ENCODE results near the gene TBCC.
A peak's percentile ranks its signal among the peaks of the same experiment; 100 is the strongest.
"Not testable (repeated sequence)": the region's sequence is repeated elsewhere in the genome, so short reads cannot be mapped to it uniquely, and the experiment has no call there.

TBCC gene

DNA sequence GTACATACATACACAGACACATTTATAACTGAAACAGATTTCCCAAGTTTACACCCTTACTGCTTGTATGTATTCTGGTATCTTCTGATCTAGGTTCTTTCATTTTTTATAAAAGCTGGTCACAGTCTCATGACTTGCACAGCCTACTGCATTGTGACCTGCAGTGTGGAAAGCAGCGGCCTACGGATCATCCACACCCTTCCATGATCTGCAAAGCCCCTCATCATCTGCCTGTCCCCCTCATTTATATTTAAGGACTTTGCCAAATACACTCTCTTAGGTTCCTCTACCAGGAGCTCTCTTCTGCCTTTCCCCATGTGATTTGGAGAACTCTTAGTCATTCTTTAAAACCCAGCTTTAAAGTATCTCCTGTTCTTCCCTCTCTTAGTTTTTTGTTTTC lies 23.9 kb upstream of the TBCC start:
- no peak for DNase-seq

DNA sequence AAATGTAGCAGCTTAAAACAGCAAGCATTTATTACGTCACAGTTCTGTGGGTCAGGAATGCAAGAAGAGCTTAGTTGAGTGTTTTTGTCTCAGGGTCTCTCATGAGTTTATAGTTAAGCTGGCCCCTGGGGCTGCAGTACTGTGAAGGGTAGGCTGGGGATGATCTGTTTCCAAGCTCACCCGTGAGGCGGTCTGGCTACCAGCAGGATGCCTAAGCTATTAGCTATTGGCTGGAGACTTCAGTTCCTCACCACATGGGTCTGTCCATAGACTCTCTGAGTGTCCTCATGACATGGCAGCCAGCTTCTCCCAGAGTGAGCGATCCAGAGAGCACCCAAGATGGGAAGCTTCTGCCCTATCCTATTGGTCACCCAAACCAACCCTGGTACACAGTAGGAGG lies 23.1 kb upstream of the TBCC start:
- no peak for DNase-seq

DNA sequence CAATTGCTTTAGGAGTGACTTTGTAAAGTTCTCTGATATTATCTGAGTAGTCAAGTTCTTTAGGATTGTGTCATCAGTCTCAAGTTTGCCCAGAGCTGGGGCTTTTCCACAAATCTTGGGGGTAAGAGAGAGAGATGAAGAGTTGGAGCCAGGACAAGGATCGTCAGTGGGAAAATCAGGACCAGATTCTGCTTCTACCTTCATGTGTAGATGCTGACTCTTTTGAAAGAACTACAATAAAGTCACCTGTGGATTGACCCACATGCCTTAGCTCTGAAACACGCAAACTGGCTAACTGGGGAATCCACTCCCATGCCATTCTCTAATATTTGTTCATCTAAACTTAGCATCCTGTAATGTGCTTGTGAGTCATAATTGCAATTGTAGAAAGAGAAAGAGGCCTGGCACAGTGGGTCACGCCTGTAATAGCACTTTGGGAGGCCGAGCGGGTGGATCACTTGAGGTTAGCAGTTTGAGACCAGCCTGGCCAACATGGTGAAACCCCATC lies 20.3 kb upstream of the TBCC start:
- DNase-seq = no peak

DNA sequence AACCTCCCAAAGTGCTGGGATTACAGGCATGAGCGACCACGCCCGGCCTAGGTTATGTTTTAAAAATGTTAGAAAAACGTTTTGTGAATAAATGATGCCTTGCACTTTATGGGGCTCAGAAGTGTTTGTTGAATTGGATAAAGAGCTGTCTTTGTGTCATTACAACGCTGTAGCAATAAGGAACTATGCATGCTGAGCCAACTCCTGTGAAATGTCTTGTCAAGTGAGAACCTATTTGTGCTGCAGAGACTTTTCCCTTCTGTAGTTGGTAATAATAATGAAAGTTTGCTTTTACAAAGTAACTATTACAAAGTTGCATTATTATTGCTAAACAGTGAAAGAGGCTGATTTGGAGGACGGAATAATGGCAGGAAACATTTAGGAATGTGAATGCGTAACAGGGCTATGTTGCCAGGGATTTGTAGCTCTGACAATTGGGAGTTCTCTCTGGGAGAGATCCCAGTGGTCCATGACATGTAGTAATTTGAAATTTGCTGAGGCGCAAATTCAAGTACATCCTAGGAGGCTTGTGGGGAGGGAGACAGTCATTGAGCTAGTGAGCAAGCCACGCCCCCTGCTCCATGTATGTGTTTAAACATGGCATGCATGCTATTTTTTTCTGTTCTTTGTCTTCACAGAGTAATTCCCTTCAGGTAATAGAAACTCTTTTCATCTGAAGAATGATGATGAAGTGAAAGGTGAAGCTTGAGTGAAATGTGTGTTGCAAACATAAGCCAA lies 19.2 kb upstream of the TBCC start:
- no peak for DNase-seq

DNA sequence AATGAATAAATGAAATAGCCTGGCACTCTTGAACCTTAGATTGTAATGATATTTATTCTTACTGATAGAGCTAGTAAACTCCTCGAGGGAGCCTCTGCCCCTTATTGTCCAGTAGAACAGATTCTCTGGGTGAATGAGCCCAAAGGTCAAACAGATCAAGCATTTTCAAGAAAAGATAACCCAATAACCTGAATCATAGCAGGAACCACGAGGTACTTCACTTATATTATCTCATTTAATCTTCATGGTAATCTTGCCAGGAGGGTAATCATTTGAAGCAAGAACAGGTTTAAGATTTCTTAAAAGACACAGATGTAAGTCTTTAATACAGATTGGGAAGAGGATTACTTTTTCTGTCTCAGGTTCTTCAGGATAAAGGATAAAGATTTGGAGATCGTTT lies 17.0 kb upstream of the TBCC start:
- DNase-seq = no peak

DNA sequence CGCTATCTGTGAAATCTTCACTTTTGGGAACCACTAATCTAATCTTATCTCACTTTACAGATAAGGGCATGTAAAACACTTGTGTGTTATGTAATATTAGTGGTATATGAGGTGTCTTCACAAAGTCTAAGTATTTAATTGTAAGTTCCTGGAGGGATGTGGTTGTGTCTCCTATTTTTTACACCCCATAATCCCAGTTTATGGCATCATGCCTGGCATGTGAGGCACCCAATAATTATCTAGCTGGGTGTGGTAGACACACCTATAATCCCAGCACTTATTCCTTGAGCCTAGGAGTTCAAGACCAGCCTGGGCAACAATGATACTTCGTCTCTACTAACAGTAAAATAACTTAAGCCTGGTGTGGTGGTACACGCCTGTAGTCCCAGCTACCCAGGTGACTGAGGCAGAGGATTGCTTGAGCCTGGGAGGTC lies 16.5 kb upstream of the TBCC start:
- DNase-seq = no peak

DNA sequence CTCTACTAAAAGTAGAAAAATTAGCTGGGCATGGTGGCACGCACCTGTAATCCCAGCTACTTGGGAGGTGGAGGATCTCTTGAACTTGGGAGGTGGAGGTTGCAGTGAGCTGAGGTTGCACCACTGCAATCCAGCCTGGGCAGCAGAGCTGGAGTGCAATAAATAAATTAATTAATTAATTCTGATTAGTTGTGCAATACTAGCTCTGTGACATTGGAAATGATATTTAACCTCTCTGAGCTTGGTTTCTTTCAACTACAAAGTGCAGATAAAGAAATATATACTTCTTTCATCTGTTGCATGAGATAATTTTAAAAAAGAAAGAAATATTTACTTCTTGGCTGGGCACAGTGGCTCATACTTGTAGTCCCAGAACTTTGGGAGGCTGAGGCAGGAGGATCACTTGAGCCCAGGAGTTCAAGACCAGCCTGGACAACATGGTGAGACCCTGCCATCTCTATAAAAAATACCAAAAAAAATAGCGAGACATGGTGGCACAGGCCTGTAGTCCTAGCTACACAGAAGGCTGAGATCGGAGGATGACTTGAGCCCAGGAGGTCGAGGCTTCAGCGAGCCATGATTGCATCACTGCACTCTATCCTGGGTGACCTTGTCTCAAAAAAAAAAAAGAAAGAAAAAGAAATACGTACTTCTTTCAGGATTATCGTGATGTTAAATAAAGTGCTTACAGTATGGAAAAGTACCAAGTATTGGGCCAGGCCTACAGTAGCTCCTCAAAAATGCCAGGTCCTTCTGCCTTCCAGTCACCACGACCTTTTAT lies 15.6 kb upstream of the TBCC start:
- no peak for DNase-seq

DNA sequence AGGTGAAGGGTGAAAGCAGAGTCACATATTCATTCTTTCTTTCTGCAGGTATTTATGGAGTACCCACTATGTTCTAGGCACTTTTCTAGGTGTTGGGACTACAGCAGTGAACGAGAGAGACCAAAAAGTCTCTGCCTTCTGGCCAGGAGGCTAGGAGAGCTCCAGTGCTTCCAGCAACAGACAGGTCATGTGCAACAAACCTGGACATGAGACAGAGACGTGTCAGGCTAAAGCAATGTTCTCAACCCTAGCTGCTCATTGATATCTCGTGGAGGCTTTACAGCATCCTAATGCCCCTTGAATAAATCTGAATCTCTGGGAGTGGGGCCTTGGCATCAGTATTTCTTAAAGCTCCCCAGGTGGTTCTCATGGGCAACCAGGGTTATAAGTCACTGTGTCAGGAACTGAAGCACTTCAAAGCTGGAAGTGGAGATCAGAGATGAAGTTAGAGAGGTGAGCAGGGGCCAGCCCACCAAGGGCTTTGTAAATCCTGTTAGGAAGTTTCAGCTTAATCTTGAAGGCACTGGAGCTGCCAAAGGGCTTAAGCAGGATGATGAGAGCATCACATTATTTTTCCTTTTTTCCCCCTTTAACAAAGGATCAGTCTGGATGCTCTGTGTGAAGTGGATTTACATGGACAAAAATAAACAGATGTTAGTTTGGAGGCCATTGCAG lies 13.0 kb upstream of the TBCC start:
- no peak for DNase-seq

DNA sequence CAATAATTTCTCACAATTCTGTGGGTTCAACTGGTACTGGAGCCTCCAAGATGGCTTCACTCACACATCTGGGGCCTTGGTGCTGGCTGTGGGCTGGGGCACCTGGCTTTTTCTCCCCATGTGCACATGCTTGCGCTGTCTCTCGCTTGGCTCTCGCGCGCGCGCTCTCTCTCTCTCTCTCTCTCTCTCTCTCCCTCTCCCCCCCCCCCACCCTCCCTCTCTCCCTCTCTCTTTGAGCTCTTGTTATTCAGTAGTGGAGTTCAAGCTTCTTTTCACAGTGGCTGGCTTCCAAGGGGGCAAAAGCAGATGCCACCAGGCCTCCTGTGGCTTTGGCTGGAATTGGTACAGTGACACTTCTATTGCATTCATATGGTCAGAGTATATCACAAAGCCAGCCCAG lies 10.8 kb upstream of the TBCC start:
- DNase-seq = no peak

DNA sequence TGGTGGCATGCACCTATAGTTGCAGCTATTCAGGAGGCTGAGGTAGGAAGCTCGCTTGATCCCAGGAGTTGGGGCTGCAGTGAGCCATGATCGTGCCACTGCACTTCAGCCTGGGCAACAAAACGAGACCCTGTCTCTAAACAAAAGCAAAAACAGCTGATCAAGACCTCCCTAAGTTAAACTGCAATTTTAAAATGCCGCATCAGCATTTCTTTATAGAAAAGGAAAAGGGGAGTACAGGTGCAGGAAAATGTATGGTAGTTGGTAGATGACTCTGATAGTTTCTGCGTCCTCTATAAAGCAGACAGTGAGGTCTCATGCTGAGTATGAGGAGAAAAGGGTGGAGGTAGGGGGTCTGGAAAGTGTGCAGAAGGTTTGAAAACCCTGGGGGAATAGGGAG lies 8.9 kb upstream of the TBCC start:
- no peak for DNase-seq

DNA sequence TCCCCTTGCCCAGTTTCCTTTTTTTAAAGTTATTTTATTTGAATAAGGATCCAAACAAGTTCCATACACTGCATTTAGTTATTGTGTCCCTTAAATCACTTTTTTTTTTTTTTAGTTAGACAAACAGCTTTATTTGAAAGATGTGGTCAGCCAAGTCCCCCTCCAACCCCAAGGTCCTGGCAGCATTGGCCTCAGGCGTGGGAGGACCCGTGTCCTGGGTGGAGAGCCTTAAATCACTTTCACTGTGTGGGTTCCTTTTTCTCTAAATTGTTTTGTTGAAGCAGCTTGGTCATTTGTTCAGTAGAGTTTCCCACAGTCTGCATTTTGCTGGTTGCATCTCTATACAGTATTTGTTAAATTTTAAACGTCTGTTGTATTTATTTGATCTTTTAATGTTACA lies 5.2 kb upstream of the TBCC start:
- DNase-seq = no peak

DNA sequence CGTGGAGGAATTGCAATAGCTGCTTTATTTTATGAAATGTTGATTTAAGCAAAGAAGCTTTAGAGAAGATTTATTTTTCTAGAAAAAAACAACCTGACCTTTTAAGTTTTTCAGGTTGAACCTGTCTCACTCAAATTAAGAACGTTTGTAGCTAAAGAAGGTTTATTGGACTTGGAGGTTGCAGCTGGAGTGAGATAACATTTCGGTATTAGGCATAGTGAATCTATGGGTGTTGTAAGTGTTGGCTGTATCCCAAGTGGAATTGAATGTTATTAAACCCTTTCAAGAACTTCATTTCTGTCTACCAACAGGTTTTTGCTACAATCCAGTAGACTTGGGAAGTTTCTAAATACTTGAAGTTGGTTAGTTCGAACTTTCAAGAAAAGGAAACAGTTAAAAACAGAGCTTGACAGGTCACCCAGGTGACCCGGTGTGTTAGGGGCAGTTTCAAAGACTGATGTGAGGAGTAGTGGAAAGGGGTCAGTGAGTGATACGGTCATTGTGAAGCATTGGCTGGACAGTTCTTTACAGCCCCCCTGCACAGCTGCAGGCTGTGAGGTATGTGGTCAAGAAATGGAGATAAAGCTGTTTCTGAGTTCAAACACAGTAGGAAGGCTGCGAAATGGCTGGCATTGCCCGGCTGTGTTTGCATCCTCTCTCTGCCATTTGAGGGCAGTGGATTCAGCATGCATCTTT lies 2.4 kb upstream of the TBCC start:
- no peak for DNase-seq

DNA sequence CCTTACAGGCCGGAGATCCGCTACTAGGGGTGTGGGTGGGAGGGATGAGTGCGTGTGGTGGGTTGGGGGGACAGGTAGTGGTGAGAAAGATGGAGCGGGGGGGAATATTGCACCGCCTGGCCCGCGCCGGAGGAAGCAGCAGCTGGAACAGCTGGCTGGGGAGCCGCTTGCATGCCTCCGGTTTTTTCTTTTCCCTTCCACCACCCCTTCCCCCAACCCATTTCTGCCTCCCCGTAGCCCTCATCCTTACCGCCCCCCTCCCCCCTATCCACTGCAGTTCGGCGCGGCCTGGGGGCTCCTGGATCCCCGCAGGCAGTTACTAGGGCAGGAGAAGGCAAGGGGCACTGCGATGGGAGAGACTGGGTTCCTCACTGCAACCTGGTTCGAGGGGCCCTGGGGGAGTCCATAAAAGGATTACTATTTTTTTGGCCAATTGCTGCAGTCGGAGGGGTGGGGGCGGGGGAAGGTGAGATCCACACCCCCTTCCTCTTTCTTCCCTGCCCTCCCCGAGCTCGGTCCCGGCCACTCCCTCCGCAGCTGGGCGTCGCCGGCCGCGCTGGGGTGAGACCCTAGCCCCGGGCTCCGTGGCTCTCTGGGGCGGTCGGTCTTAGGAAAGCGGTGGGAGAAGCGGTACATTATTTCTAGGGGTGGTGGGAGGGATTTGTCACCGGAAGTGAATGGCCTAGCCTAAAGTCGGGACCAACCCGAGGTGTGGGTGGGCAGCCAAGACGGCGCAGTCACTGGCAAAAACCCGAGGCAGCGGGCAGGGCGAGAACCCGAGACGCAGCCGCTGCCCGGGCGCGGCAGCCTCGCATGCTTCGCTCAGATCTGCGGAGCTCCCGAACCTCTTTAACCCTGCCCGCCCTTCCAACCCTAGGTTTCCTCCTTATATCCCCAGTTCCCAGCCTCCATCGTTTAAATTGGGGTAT lies 824 bp upstream of the TBCC start:
- peak; percentile 94 for DNase-seq

DNA sequence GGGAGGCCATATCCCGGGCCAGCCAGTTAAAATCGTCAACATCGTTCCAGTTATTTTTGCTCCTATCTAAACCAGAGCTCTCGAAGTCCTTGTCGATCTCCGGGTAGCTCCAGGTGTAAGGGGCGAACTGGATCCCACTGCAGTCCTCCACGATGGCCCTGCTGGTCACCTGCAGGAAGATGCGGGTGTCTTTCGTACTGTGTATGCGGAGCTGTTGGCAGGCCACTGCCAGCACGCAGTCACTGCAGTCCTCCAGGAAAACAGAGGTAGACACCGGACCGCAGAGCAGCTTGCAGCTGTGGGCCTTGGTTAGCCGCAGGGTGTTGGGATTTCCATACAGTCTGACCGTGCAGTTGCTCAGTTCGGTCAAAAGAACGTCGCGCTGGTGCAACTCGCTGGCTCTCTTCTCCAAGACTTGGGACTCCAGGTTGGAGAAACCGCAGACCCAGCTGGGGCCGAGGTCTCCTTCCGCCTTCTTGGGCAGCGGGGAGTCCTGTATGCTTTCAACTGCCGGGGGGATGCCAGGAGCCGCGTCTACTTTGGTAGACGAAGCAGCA lies 742 bp downstream of the TBCC start:
- DNase-seq = peak; percentile 59

DNA sequence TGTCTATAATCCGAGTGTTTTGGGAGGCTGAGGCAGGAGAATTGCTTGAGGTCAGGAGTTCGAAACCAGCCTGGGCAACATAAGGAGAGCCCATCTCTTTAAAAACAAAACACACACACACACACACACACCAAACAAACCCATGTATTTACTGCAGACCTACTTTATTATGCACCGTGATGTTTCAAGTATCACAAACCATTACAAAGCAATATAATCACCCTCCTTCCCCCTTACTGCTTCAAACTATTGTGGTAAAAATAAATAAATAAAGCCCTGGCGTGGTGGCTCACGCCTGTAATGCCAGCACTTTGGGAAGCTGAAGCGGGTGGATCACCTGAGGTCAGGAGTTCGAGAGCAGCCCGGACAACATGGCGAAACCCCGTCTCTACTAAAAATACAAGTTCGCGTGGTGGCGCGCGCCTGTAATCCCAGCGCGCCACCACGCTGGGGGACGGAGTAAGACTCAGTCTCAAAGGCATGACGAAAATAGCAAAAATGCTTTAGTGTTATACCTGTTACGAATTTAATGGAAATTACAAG lies 1.5 kb downstream of the TBCC start:
- no peak for DNase-seq

DNA sequence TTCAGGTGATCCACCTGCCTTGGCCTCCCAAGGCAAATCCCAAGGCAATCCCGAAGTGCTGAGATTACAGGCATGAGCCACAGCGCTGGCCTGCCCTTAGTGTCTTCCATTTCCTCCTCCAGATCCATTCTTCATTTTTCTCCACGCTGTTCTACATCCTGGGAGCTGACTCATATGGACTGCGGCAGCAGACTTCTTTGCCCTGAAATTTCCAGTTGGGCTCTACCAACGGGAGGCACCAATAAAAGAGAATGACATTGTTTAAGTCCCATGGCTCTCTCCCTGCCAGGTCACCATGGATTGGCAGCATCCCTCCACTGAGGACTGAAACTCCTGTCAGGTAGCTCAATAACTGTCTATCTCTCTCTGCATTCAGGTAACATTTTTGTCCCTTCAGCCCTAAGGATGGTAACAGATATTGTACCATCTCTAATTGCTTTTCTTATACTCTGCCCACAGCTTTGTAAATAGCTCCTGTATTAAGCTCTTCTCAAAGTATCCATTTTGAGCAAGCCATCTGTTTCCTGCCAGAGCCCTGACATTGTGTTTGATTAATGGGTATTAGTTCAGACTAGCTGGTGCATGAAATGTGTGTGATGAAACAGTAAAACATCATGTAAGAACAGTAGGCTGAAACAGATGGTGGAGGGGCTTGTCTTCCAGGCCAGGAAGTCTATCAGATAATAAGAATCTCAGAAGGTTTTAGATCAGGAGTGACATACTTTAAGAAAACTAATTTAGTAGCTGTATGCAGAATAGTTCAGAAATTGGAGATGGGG lies 3.6 kb downstream of the TBCC start:
- no peak for DNase-seq

DNA sequence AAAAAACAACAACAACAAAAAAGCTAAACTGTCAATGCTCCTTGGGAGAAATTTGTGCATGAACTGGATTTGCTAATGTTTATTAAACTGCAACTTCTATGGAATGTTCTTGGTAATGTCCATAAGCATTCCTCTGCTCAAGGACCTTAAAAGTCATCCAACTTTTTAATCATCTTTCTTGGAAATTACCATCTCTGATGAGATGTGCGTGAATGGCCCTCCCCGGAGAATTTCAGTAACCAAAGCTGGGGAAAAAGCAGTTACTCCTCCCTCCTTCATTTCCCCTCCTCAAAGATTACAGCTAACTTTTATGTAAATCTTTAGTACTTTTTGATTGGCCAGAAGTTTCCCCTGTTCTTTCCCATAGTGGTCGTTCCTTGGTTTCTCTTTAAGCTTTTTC lies 5.2 kb downstream of the TBCC start:
- no peak for DNase-seq

DNA sequence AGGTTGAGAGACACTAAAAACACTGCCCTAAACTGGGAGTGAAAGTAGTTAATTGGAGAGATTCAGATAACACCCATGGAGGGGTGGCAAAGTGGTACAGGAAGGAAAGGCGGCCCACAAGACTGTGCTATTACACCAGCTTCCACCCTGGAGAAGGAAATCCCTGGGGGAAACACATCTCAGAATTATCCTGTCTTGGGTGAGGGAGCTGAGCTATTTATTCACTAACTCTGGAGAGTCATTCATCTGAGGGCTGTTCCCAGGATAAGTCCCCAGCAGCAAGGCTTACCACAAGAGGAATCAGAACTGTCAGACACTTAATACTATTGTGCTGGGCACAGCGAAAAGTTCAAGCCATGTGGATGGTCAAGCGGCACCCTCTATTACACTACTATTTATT lies 9.9 kb downstream of the TBCC start:
- DNase-seq = no peak

DNA sequence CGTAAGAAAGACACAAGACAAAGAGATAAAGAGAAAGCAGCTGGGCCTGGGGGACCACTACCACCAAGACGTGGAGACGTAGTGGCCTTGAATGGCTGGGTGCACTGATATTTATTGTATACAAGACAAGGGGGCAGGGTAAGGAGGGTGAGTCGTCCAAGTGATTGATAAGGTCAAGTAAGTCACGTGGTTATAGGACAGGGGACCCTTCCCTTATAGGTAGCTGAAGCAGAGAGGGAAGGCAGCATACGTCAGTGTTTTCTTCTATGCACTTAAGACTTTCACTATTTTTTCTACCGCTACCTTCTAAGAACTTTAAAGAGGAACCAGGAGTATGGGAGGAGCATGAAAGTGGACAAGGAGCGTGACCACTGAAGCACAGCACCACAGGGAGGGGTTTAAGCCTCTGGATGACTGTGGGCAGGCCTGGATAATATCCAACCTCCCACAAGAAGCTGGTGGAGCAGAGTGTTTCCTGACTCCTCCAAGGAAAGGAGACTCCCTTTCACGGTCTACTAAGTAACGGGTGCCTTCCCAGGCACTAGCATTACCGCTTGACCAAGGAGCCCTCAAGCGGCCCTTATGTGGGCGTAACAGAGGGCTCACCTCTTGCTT lies 11.9 kb downstream of the TBCC start:
- not testable (repeated sequence) for DNase-seq

DNA sequence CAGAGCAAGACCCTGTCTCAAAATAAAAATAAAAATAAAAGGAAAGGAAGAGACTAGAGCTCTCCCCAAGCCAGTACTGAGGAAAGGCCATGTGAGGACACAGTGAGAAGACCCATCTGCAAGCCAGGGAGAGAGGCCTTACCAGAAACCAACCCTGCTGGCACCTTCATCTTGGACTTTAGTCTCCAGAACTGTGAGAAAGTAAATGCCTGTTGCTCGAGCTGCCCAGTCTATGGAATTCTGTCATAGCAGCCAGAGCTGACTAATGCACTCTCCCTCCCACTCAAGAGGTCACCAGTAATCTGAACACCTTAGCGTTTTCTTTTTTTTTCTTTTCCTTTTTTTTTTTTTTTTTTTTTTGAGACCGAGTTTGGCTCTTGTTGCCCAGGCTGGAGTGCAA lies 16.2 kb downstream of the TBCC start:
- no peak for DNase-seq

Measured in right hindlimb (tissue), 1 donor.